Suprapubic skin (tissue), 4 donors: Measurements from ENCODE around the gene CTBP2.

Experiments used
- POLR2A ChIP-seq, 2 donors: fragments of 450-650 bp; IDR thresholded peaks; one replicate each; pipeline ENCODE4 v1.6.1; 2017; ENCODE audit warnings: antibody characterized with exemption in 2 of 2, mild to moderate bottlenecking in 2 of 2, moderate library complexity in 2 of 2
- POLR2AphosphoS5 ChIP-seq, 3 donors: sonication (generic); formaldehyde crosslinking; IDR thresholded peaks; one replicate each; pipeline ENCODE4 v1.6.1; 2017; ENCODE audit warnings: antibody characterized with exemption in 3 of 3
- TF ChIP-seq, protein P1 (sequence below), 2 donors: fragments of 200-600 bp in 1 of 2; fragments of 450-650 bp in 1 of 2; sonication (generic) in 1 of 2; IDR thresholded peaks; one replicate each; pipeline ENCODE4 v1.5.1; 2016 to 2019; ENCODE audit warnings: antibody characterized with exemption in 2 of 2, mild to moderate bottlenecking in 1 of 2, moderate library complexity in 1 of 2

DNA sequence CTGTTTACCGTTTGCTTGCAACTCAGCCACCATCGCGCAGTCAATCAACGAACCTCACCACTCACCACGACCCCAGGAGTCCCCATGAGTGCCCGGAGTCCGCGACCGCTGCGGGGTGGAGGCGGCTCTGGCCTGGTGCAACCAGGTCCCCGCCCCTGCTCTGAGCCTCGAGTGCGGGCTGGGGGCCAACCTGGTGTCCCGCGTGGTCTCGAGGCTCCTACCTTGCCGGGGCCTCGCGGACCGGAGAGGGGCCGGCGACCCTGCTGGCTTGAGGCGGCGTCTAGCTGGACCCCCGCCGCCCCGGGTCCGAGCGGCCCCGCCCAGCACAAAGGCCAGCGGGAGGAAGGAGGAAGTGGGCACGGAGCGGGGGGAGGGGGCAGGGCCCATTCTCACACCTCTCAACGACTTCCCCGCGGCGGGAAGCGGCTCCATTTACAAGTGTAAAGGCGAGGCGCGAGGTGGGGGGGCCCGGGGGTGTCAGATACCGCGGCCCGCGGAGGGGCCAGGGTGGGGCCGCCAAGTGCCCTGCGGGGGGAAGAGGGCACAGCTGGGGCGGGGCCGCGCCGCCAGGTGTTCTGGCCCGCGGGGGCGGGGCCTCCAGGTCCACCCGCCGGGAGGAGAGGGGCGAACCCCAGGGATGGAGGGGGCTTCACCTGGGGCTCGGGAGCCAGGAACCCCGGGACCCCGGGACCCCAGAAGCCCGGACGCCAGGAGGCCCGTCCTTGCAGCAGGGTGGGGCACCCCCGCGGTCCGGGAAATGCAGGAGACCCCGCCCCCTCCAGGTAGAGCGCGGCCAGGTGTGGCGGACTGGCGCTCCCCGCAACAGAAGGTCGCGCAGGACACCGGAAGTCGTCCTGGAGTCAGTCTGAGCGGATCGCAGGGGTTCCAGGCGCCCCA, 8.6 kb downstream of the CTBP2 start:
- no peak for TF ChIP-seq POLR2AphosphoS5 (IDR thresholded peaks at IDR 0.05)
- TF ChIP-seq, protein P1, sequence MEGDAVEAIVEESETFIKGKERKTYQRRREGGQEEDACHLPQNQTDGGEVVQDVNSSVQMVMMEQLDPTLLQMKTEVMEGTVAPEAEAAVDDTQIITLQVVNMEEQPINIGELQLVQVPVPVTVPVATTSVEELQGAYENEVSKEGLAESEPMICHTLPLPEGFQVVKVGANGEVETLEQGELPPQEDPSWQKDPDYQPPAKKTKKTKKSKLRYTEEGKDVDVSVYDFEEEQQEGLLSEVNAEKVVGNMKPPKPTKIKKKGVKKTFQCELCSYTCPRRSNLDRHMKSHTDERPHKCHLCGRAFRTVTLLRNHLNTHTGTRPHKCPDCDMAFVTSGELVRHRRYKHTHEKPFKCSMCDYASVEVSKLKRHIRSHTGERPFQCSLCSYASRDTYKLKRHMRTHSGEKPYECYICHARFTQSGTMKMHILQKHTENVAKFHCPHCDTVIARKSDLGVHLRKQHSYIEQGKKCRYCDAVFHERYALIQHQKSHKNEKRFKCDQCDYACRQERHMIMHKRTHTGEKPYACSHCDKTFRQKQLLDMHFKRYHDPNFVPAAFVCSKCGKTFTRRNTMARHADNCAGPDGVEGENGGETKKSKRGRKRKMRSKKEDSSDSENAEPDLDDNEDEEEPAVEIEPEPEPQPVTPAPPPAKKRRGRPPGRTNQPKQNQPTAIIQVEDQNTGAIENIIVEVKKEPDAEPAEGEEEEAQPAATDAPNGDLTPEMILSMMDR (IDR thresholded peaks at IDR 0.05), result no peak
- no peak for TF ChIP-seq POLR2A (IDR thresholded peaks at IDR 0.05)
